Ishikawa (cell line): ENCODE measurements around the gene KRT20.

ENCODE experiments used
- CEBPB ChIP-seq: IDR thresholded peaks from 2 replicates; pipeline ENCODE4 v1.6.1; 2012
- CREB1 ChIP-seq: IDR thresholded peaks from 2 replicates; pipeline ENCODE4 v1.6.1; 2012; ENCODE audit warnings: low read depth
- FOXM1 ChIP-seq: IDR thresholded peaks from 2 replicates; pipeline ENCODE4 v1.6.1; 2012; ENCODE audit warnings: low read depth, borderline replicate concordance
- RAD21 ChIP-seq: IDR thresholded peaks from 2 replicates; pipeline ENCODE4 v1.6.1; 2012; ENCODE audit warnings: low read depth
- TAF1 ChIP-seq: IDR thresholded peaks from 2 replicates; pipeline ENCODE4 v1.6.1; 2012; ENCODE audit warnings: low read depth, mild to moderate bottlenecking
- TCF12 ChIP-seq: IDR thresholded peaks from 2 replicates; pipeline ENCODE4 v1.6.1; 2012; ENCODE audit warnings: low read depth
- YY1 ChIP-seq: IDR thresholded peaks from 2 replicates; pipeline ENCODE4 v1.6.1; 2012; ENCODE audit warnings: low read depth
- ZBTB7A ChIP-seq: IDR thresholded peaks from 2 replicates; pipeline ENCODE4 v1.6.1; 2012; ENCODE audit warnings: low read depth
- TF ChIP-seq, protein P1 (sequence below): IDR thresholded peaks from 2 replicates; pipeline ENCODE4 v1.6.1; 2012
- TF ChIP-seq, protein P2 (sequence below): IDR thresholded peaks from 2 replicates; pipeline ENCODE4 v1.6.1; 2012; ENCODE audit warnings: low read depth, mild to moderate bottlenecking

DNA sequence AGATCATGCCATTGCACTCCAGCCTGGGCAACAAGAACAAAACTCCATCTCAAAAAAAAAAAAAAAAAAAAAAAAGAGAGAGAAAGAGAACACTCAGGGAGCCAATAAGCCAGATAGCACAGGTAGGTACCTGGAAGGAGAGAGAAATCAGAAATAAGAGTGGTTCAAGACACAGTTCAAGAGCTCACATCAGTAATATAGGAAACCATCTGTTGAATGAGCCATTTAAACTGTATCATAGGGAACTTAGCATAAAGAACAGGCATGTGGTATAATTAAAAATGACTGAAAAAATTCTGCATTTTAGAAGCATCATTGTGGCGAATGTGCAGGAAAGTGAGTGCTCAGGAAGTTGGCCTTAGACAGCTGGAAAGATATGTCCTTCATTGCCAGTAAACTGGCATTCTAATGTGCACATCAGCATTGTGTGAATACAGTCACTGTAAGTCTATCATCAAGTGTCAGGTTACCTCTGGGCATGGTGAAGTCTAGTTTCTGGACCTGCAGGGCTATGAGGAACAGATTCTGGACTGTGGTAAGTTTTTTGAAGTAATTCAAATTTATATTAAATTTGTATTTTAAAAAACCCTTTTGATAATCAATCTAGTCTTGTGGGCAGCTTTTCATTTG, 38.4 kb downstream of the KRT20 start:
- TF ChIP-seq TAF1 = no peak
- no peak for TF ChIP-seq CEBPB
- TF ChIP-seq YY1 = no peak
- TF ChIP-seq RAD21 = no peak
- no peak for TF ChIP-seq TCF12
- TF ChIP-seq, protein P1, sequence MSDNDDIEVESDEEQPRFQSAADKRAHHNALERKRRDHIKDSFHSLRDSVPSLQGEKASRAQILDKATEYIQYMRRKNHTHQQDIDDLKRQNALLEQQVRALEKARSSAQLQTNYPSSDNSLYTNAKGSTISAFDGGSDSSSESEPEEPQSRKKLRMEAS = no peak
- TF ChIP-seq FOXM1 = no peak
- TF ChIP-seq ZBTB7A = no peak
- TF ChIP-seq, protein P2, sequence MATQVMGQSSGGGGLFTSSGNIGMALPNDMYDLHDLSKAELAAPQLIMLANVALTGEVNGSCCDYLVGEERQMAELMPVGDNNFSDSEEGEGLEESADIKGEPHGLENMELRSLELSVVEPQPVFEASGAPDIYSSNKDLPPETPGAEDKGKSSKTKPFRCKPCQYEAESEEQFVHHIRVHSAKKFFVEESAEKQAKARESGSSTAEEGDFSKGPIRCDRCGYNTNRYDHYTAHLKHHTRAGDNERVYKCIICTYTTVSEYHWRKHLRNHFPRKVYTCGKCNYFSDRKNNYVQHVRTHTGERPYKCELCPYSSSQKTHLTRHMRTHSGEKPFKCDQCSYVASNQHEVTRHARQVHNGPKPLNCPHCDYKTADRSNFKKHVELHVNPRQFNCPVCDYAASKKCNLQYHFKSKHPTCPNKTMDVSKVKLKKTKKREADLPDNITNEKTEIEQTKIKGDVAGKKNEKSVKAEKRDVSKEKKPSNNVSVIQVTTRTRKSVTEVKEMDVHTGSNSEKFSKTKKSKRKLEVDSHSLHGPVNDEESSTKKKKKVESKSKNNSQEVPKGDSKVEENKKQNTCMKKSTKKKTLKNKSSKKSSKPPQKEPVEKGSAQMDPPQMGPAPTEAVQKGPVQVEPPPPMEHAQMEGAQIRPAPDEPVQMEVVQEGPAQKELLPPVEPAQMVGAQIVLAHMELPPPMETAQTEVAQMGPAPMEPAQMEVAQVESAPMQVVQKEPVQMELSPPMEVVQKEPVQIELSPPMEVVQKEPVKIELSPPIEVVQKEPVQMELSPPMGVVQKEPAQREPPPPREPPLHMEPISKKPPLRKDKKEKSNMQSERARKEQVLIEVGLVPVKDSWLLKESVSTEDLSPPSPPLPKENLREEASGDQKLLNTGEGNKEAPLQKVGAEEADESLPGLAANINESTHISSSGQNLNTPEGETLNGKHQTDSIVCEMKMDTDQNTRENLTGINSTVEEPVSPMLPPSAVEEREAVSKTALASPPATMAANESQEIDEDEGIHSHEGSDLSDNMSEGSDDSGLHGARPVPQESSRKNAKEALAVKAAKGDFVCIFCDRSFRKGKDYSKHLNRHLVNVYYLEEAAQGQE = no peak
- no peak for TF ChIP-seq CREB1
